ENCODE results near the gene E2F4. TPM values are rescaled to one million over a fixed set of nuclear protein-coding genes. Genes with fewer than 3 reads are reported as not detected.

E2F4 gene
- total and polyA plus RNA-seq, 2 of the 8 experiments (the other 6 are each of a cell fraction or from before 2014, with no cell fraction given), result 79.9 to 157 TPM

DNA sequence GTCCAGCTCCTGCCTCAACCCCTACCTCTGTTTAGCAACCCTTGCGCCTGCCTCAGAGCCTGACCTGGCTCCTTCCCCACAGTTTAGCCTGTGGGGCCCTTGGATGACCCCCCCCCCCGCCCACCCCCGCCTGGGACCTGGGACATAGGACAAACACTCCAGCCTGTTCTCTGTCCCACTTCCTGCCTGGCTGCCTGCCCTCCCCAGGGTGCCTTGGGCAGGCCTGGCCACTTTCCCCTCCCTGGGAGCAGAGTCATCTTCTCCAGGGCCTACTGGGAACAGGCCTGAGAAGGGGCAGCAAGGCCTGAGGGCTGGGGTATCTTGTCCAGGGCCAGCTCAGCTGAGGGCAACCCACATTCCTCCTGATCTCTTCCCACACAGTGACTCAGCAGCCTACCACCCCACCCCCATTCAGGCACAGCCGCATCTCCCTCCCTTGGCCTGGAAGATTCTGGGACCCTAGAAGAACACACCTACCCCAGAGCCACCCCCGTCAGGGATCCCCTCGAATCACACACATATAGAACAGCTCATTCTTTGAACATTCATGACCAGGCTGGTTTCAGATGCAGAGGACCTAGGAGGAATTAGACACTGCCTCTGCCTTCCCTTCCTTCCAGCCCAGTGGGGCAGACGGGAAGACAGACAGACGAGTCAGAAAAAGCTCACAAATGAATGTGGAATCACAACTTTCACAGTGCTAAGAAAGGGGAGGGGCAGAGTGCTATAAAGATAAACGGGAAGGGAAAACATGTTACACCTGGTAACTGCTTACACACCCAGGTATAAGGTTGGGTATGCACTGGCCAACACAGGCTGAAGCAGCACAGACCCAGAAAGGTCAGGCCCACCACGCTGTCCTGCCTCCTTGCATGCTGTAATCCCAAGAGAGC lies 49.3 kb downstream of the E2F4 start (continued):
- TF ChIP-seq, protein P1, sequence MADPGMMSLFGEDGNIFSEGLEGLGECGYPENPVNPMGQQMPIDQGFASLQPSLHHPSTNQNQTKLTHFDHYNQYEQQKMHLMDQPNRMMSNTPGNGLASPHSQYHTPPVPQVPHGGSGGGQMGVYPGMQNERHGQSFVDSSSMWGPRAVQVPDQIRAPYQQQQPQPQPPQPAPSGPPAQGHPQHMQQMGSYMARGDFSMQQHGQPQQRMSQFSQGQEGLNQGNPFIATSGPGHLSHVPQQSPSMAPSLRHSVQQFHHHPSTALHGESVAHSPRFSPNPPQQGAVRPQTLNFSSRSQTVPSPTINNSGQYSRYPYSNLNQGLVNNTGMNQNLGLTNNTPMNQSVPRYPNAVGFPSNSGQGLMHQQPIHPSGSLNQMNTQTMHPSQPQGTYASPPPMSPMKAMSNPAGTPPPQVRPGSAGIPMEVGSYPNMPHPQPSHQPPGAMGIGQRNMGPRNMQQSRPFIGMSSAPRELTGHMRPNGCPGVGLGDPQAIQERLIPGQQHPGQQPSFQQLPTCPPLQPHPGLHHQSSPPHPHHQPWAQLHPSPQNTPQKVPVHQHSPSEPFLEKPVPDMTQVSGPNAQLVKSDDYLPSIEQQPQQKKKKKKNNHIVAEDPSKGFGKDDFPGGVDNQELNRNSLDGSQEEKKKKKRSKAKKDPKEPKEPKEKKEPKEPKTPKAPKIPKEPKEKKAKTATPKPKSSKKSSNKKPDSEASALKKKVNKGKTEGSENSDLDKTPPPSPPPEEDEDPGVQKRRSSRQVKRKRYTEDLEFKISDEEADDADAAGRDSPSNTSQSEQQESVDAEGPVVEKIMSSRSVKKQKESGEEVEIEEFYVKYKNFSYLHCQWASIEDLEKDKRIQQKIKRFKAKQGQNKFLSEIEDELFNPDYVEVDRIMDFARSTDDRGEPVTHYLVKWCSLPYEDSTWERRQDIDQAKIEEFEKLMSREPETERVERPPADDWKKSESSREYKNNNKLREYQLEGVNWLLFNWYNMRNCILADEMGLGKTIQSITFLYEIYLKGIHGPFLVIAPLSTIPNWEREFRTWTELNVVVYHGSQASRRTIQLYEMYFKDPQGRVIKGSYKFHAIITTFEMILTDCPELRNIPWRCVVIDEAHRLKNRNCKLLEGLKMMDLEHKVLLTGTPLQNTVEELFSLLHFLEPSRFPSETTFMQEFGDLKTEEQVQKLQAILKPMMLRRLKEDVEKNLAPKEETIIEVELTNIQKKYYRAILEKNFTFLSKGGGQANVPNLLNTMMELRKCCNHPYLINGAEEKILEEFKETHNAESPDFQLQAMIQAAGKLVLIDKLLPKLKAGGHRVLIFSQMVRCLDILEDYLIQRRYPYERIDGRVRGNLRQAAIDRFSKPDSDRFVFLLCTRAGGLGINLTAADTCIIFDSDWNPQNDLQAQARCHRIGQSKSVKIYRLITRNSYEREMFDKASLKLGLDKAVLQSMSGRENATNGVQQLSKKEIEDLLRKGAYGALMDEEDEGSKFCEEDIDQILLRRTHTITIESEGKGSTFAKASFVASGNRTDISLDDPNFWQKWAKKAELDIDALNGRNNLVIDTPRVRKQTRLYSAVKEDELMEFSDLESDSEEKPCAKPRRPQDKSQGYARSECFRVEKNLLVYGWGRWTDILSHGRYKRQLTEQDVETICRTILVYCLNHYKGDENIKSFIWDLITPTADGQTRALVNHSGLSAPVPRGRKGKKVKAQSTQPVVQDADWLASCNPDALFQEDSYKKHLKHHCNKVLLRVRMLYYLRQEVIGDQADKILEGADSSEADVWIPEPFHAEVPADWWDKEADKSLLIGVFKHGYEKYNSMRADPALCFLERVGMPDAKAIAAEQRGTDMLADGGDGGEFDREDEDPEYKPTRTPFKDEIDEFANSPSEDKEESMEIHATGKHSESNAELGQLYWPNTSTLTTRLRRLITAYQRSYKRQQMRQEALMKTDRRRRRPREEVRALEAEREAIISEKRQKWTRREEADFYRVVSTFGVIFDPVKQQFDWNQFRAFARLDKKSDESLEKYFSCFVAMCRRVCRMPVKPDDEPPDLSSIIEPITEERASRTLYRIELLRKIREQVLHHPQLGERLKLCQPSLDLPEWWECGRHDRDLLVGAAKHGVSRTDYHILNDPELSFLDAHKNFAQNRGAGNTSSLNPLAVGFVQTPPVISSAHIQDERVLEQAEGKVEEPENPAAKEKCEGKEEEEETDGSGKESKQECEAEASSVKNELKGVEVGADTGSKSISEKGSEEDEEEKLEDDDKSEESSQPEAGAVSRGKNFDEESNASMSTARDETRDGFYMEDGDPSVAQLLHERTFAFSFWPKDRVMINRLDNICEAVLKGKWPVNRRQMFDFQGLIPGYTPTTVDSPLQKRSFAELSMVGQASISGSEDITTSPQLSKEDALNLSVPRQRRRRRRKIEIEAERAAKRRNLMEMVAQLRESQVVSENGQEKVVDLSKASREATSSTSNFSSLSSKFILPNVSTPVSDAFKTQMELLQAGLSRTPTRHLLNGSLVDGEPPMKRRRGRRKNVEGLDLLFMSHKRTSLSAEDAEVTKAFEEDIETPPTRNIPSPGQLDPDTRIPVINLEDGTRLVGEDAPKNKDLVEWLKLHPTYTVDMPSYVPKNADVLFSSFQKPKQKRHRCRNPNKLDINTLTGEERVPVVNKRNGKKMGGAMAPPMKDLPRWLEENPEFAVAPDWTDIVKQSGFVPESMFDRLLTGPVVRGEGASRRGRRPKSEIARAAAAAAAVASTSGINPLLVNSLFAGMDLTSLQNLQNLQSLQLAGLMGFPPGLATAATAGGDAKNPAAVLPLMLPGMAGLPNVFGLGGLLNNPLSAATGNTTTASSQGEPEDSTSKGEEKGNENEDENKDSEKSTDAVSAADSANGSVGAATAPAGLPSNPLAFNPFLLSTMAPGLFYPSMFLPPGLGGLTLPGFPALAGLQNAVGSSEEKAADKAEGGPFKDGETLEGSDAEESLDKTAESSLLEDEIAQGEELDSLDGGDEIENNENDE (IDR thresholded peaks at IDR 0.05; ENCODE audit: insufficient replicate concordance, low read length), result no peak
- TF ChIP-seq TBP (IDR thresholded peaks at IDR 0.05; ENCODE audit: low read depth, low read length) (no peak), CREB1 (IDR thresholded peaks at IDR 0.05) (no peak), JUND (IDR thresholded peaks at IDR 0.05; ENCODE audit: low read length) (no peak), SP4 (IDR thresholded peaks at IDR 0.05; ENCODE audit: low read length) (no peak), MAFK (IDR thresholded peaks at IDR 0.05; ENCODE audit: low read depth, low read length) (peak; percentile 82; the same call in 1 of the 2 replicates), RNF2 (IDR thresholded peaks at IDR 0.05; ENCODE audit: borderline replicate concordance, low read depth, low read length, missing control alignments, poor library complexity, severe bottlenecking) (no peak), SP2 (IDR thresholded peaks at IDR 0.05; ENCODE audit: low read length) (no peak), SIN3A (conservative IDR thresholded peaks at IDR 0.05 in 1 of 2, IDR thresholded peaks at IDR 0.05 in 1 of 2; ENCODE audit: low read depth in 1 of 2, low read length in 2 of 2) (no peak)
- TF ChIP-seq, protein P2, sequence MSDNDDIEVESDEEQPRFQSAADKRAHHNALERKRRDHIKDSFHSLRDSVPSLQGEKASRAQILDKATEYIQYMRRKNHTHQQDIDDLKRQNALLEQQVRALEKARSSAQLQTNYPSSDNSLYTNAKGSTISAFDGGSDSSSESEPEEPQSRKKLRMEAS (IDR thresholded peaks at IDR 0.05), result no peak
